PC-3 (cell line): ENCODE measurements around the gene FOXA3.

Source experiments
- CTCF ChIP-seq: fragments of 300-600 bp; sonication (generic); conservative IDR thresholded peaks from 2 replicates; pipeline ENCODE4 v1.5.1; 2017; ENCODE audit warnings: antibody characterized with exemption, low read depth, mild to moderate bottlenecking, low read length
- EZH2 ChIP-seq: fragments of 300-600 bp; sonication (generic); IDR thresholded peaks from one replicate; pipeline ENCODE4 v1.6.1; 2017; ENCODE audit warnings: antibody characterized with exemption, mild to moderate bottlenecking, low read length; ENCODE audit not compliant: unreplicated experiment

- TF ChIP-seq EZH2 (no peak), CTCF (no peak)
These were observed 3.5 kb upstream of the FOXA3 start for GRCh38 chr19:45860359-45861259.
